Measurements from ENCODE around the gene CPNE1. TPM values are rescaled to one million over a fixed set of nuclear protein-coding genes. Genes with fewer than 3 reads are reported as not detected.

Gene CPNE1
- total and polyA plus RNA-seq, 8 donors: 59.7 to 138 (median 75.2) TPM

- H3K36me3 ChIP-seq: peaks cover 0 to 13% (median 0%) of the 10 kb centered on the region in 3 donors
- intact Hi-C loops (cut with DNase I): no loop called here
- DNase-seq (no peak), ATAC-seq (no peak), FAIRE-seq (no peak)
- no peak overlapping the region for H3K27ac ChIP-seq
- WGBS, 2 donors: 96 to 99% methylated on average over 17 of the region's 17 CpGs
- TF ChIP-seq, protein P1, sequence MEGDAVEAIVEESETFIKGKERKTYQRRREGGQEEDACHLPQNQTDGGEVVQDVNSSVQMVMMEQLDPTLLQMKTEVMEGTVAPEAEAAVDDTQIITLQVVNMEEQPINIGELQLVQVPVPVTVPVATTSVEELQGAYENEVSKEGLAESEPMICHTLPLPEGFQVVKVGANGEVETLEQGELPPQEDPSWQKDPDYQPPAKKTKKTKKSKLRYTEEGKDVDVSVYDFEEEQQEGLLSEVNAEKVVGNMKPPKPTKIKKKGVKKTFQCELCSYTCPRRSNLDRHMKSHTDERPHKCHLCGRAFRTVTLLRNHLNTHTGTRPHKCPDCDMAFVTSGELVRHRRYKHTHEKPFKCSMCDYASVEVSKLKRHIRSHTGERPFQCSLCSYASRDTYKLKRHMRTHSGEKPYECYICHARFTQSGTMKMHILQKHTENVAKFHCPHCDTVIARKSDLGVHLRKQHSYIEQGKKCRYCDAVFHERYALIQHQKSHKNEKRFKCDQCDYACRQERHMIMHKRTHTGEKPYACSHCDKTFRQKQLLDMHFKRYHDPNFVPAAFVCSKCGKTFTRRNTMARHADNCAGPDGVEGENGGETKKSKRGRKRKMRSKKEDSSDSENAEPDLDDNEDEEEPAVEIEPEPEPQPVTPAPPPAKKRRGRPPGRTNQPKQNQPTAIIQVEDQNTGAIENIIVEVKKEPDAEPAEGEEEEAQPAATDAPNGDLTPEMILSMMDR (IDR thresholded peaks at IDR 0.05): no peak
- H3K9me3 ChIP-seq: no peaks in the 10 kb centered on the region
- H3K4me3 ChIP-seq: no peak overlapping the region
- peaks cover 18 to 24% (median 23%) of the 10 kb centered on the region in 3 donors for H3K4me1 ChIP-seq
- no peaks in the 10 kb centered on the region for H3K27me3 ChIP-seq
These were observed 1.2 kb upstream of the CPNE1 start for GRCh38 chr20:35665949-35666288.

GRCh38 chr20:35663516-35664465 lies 909 bp downstream of the CPNE1 start:
- Histone ChIP-seq H3K27ac (peak overlapping the region; percentile 89 to 98 (median 98)), H3K4me1 (peaks cover 18 to 35% (median 30%) of the 10 kb centered on the region in 3 donors), H3K9me3 (no peaks in the 10 kb centered on the region), H3K27me3 (no peaks in the 10 kb centered on the region), H3K36me3 (peaks cover 0 to 2% (median 0%) of the 10 kb centered on the region in 3 donors), H3K4me3 (peak overlapping the region; percentile 74 to 83 (median 80))
- DNase-seq: peak in 5 of 6 donors; percentile 19 to 59 (median 35)
- intact Hi-C loops (cut with DNase I): no loop called here
- TF ChIP-seq, protein P1 (IDR thresholded peaks at IDR 0.05): no peak
- no peak for FAIRE-seq
- 0% methylated on average over 28 of the region's 28 CpGs for WGBS, 2 donors
- peak; percentile 42 to 60 (median 52) for ATAC-seq

GRCh38 chr20:35662551-35662950 lies 2.1 kb downstream of the CPNE1 start:
- 9 to 15% methylated on average over 2 of the region's 2 CpGs for WGBS, 2 donors
- Histone ChIP-seq H3K9me3 (no peaks in the 10 kb centered on the region), H3K27ac (no peak overlapping the region), H3K4me1 (peaks cover 18 to 41% (median 36%) of the 10 kb centered on the region in 3 donors), H3K27me3 (no peaks in the 10 kb centered on the region), H3K36me3 (no peaks in the 10 kb centered on the region), H3K4me3 (peak overlapping the region in 2 of 4 donors; percentile 0 to 78)
- FAIRE-seq: no peak
- no peak for DNase-seq
- TF ChIP-seq, protein P1 (IDR thresholded peaks at IDR 0.05): no peak
- no peak for ATAC-seq
- intact Hi-C loops (cut with DNase I): no loop called here

DNA sequence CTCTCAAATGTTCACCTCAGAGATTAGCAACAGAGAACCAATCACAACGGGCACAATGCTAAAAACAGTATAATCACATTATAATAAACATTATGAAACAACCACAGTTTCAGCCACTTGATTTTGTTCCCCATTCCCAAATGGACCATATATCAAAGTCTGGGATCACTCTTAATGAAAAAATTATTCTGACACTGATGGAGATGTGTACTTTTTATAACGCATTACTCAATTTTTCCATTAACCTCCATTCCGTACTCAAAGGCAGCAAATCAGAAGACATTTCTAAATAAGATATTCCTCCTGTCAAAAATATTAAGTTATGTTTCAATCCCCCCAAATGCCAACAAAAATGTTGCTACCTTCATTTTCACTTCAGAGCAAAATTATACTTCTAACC lies 2.8 kb downstream of the CPNE1 start:
- FAIRE-seq: no peak
- DNase-seq: no peak
- TF ChIP-seq, protein P1 (IDR thresholded peaks at IDR 0.05): no peak
- H3K4me1 ChIP-seq: peaks cover 18 to 44% (median 36%) of the 10 kb centered on the region in 3 donors
- intact Hi-C loops (cut with DNase I): no loop called here
- 20 to 26% methylated on average over 3 of the region's 3 CpGs for WGBS, 2 donors
- peak overlapping the region in 1 of 4 donors; percentile 0 for H3K4me3 ChIP-seq
- no peaks in the 10 kb centered on the region for H3K36me3 ChIP-seq
- no peaks in the 10 kb centered on the region for H3K27me3 ChIP-seq
- no peaks in the 10 kb centered on the region for H3K9me3 ChIP-seq
- no peak for ATAC-seq
- H3K27ac ChIP-seq: peak overlapping the region in 1 of 4 donors; percentile 13

DNA sequence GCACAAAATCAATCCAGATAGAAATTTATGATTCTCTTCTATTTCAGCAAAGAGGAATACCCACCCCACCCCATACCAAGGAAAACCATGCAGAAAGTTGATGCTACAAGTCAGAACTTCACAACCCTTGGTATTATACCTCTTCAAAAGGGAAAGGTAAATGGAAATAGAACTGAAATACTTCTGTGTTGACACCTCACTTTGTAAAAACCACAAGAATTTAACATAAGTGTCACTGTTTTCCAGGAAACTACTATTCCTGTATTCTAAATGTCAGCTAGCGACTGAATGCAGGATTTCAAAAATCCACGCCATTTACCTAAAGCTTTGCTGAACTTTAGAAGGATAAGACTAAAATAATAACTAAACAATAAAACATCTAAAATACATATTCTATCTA lies 3.6 kb downstream of the CPNE1 start:
- FAIRE-seq (no peak), DNase-seq (no peak), ATAC-seq (no peak)
- TF ChIP-seq, protein P1 (IDR thresholded peaks at IDR 0.05): no peak
- intact Hi-C loops (cut with DNase I): no loop called here
- H3K36me3 ChIP-seq: no peaks in the 10 kb centered on the region
- H3K4me1 ChIP-seq: peaks cover 18 to 44% (median 36%) of the 10 kb centered on the region in 3 donors
- WGBS, 2 donors: 85 to 90% methylated on average over 2 of the region's 2 CpGs
- H3K27me3 ChIP-seq: no peaks in the 10 kb centered on the region
- no peak overlapping the region for H3K4me3 ChIP-seq
- no peaks in the 10 kb centered on the region for H3K9me3 ChIP-seq
- H3K27ac ChIP-seq: no peak overlapping the region

Measured in pancreas (tissue), 10 donors.